H1 (cell line): ENCODE data around the gene TEKT3. TPM values are rescaled to one million over a fixed set of nuclear protein-coding genes. Genes with fewer than 3 reads are reported as not detected.

Experiments
- CTCF ChIA-PET: fragments of 300-600 bp; sonication (Branson Sonifier 250); formaldehyde crosslinking; loops from one replicate; lab custom pipeline; 2021; ENCODE audit not compliant: partially characterized antibody; lab: Charles Lee
- POLR2A ChIA-PET: fragments of 300-600 bp; sonication (Branson Sonifier 250); formaldehyde crosslinking; loops from one replicate; lab custom pipeline; 2021; ENCODE audit warnings: inconsistent platforms; ENCODE audit not compliant: partially characterized antibody; lab: Charles Lee
- DNase-seq, 2 experiments: peaks; one replicate each; pipeline versions ENCODE4 v3.0.0 to v3.0.0-alpha.2; 2010 to 2022; ENCODE audit warnings: low spot score in 2 of 2, low read depth in 1 of 2, mixed read lengths in 1 of 2
- FAIRE-seq: peaks from 2 replicates; lab custom pipeline; 2011; peaks lifted over from hg19 to GRCh38; lab: Jason Lieb, UNC
- H2AFZ ChIP-seq: 2 replicates; pipeline ENCODE4 v1.8.1; 2012; ENCODE audit warnings: low read length, inconsistent platforms
- H2AK5ac ChIP-seq: 2 replicates; pipeline ENCODE4 v1.6.1; 2013; ENCODE audit warnings: low read depth, low read length
- H2BK120ac ChIP-seq: replicated peaks from 2 replicates; pipeline ENCODE3; 2013; ENCODE audit warnings: low read depth, low read length, inconsistent platforms
- H2BK12ac ChIP-seq: 2 replicates; pipeline ENCODE4 v1.6.1; 2013; ENCODE audit warnings: low read depth, low read length
- H2BK15ac ChIP-seq: 2 replicates; pipeline ENCODE4 v1.6.1; 2013; ENCODE audit warnings: low read length
- H2BK20ac ChIP-seq: 2 replicates; pipeline ENCODE4 v1.6.1; 2013; ENCODE audit warnings: low read length
- H2BK5ac ChIP-seq: 2 replicates; pipeline ENCODE4 v1.6.1; 2013; ENCODE audit warnings: low read depth, low read length
- H3K14ac ChIP-seq: 2 replicates; pipeline ENCODE4 v1.6.1; 2013; ENCODE audit warnings: inconsistent platforms; ENCODE audit not compliant: insufficient read length
- H3K18ac ChIP-seq: 2 replicates; pipeline ENCODE4 v1.6.1; 2013; ENCODE audit warnings: low read length; ENCODE audit errors: extremely low read depth
- H3K23ac ChIP-seq: 2 replicates; pipeline ENCODE4 v1.6.1; 2013; ENCODE audit warnings: inconsistent platforms; ENCODE audit not compliant: insufficient read length
- H3K23me2 ChIP-seq: 2 replicates; pipeline ENCODE4 v1.6.1; 2013; ENCODE audit warnings: low read depth, low read length
- H3K27ac ChIP-seq: 2 replicates; pipeline ENCODE4 v1.6.1; 2011; ENCODE audit warnings: low read depth, low read length, inconsistent platforms
- H3K27me3 ChIP-seq, 4 experiments: replicated peaks in 1 of 4; 1 replicate in 1 of 4; 2 replicates in 3 of 4; pipeline versions ENCODE4 v1.6.1 to v1.8.1; 2011 to 2013; ENCODE audit warnings: low read length in 3 of 4, mild to moderate bottlenecking in 3 of 4, inconsistent platforms in 2 of 4, mixed read lengths in 2 of 4, moderate library complexity in 1 of 4; ENCODE audit not compliant: control insufficient read depth in 3 of 4, insufficient read depth in 3 of 4; ENCODE audit errors: extremely low read depth in 1 of 4
- H3K36me3 ChIP-seq, 4 experiments: 2 replicates each; pipeline versions ENCODE4 v1.6.1 to v1.8.1; 2011 to 2013; ENCODE audit warnings: mild to moderate bottlenecking in 4 of 4, low read length in 3 of 4, moderate library complexity in 2 of 4, control low read depth in 1 of 4, inconsistent platforms in 1 of 4; ENCODE audit not compliant: insufficient read depth in 4 of 4, control insufficient read depth in 2 of 4
- H3K4ac ChIP-seq: replicated peaks from 2 replicates; pipeline ENCODE3; 2013; ENCODE audit warnings: low read length, low read depth, mixed read lengths, inconsistent platforms; ENCODE audit not compliant: insufficient read length
- H3K4me1 ChIP-seq, 4 experiments: replicated peaks in 1 of 4; 1 replicate in 1 of 4; 2 replicates in 3 of 4; pipeline versions ENCODE4 v1.6.1 to v1.8.1; 2011 to 2013; ENCODE audit warnings: low read length in 3 of 4, inconsistent platforms in 2 of 4, mixed read lengths in 1 of 4; ENCODE audit not compliant: insufficient read depth in 4 of 4, control insufficient read depth in 3 of 4
- H3K4me2 ChIP-seq, 2 experiments: 2 replicates each; pipeline versions ENCODE4 v1.6.1 to v1.8.1; 2011 to 2013; ENCODE audit warnings: low read depth in 2 of 2, low read length in 2 of 2, control low read depth in 1 of 2, inconsistent platforms in 1 of 2, mild to moderate bottlenecking in 1 of 2; ENCODE audit not compliant: insufficient read depth in 1 of 2
- H3K4me3 ChIP-seq, 4 experiments: fragments of 200-600, 300-600 bp in 1 of 4; sonication (generic), shearing (Covaris generic), sonication (Bioruptor Twin) in 1 of 4; 2 replicates each; pipeline versions ENCODE4 v1.5.1 to v1.8.1; 2011 to 2016; ENCODE audit warnings: low read length in 4 of 4, low read depth in 3 of 4, control low read depth in 2 of 4, inconsistent platforms in 2 of 4, mild to moderate bottlenecking in 2 of 4, mixed read lengths in 1 of 4, moderate library complexity in 1 of 4; ENCODE audit not compliant: insufficient read depth in 2 of 4; ENCODE audit errors: extremely low read depth in 1 of 4
- H3K56ac ChIP-seq: replicated peaks from 2 replicates; pipeline ENCODE3; 2013; ENCODE audit warnings: low read depth, mild to moderate bottlenecking, mixed read lengths, low read length, inconsistent platforms; ENCODE audit not compliant: insufficient read length
- H3K79me1 ChIP-seq: 2 replicates; pipeline ENCODE4 v1.6.1; 2013; ENCODE audit warnings: low read depth, low read length, control low read depth
- H3K79me2 ChIP-seq, 2 experiments: 2 replicates each; pipeline versions ENCODE4 v1.6.1 to v1.8.1; 2012 to 2013; ENCODE audit warnings: low read length in 2 of 2, mild to moderate bottlenecking in 2 of 2, inconsistent platforms in 1 of 2; ENCODE audit not compliant: insufficient read depth in 2 of 2, control insufficient read depth in 1 of 2
- H3K9ac ChIP-seq, 4 experiments: replicated peaks in 1 of 4; 1 replicate in 1 of 4; 2 replicates in 3 of 4; pipeline versions ENCODE4 v1.6.1 to v1.8.1; 2011 to 2013; ENCODE audit warnings: low read depth in 3 of 4, low read length in 3 of 4, control low read depth in 2 of 4, mild to moderate bottlenecking in 2 of 4, moderate library complexity in 2 of 4, inconsistent platforms in 1 of 4; ENCODE audit errors: extremely low read depth in 1 of 4
- H3K9me3 ChIP-seq, 2 experiments: 2 replicates each; pipeline versions ENCODE4 v1.6.1 to v1.8.1; 2012 to 2013; ENCODE audit warnings: mild to moderate bottlenecking in 2 of 2, moderate library complexity in 2 of 2, control low read depth in 1 of 2, inconsistent platforms in 1 of 2, low read depth in 1 of 2, low read length in 1 of 2, mixed read lengths in 1 of 2; ENCODE audit not compliant: insufficient read depth in 2 of 2
- H4K20me1 ChIP-seq, 2 experiments: replicated peaks in 1 of 2; 2 replicates each; pipeline versions ENCODE3 to v1.8.1; 2011 to 2013; ENCODE audit warnings: inconsistent platforms in 2 of 2, low read length in 2 of 2, mild to moderate bottlenecking in 1 of 2; ENCODE audit not compliant: insufficient read depth in 2 of 2, control insufficient read depth in 1 of 2
- H4K5ac ChIP-seq: 2 replicates; pipeline ENCODE4 v1.6.1; 2013; ENCODE audit warnings: low read length, low read depth, mixed read lengths, inconsistent platforms; ENCODE audit not compliant: insufficient read length
- H4K8ac ChIP-seq: 2 replicates; pipeline ENCODE4 v1.8.0; 2013; ENCODE audit warnings: mild to moderate bottlenecking, moderate library complexity, low read length, inconsistent platforms; ENCODE audit not compliant: insufficient read depth; ENCODE audit errors: extremely low read depth
- H4K91ac ChIP-seq: replicated peaks from 2 replicates; pipeline ENCODE3; 2013; ENCODE audit warnings: low read length, mixed read lengths, inconsistent platforms; ENCODE audit not compliant: insufficient read length
- CEBPB ChIP-seq: IDR thresholded peaks from 2 replicates; pipeline ENCODE4 v1.6.1; 2012; ENCODE audit warnings: low read depth, low read length
- CHD1 ChIP-seq: IDR thresholded peaks from 2 replicates; pipeline ENCODE4 v1.6.1; 2012; ENCODE audit warnings: low read depth, low read length, improper control_type of control experiment
- CTBP2 ChIP-seq: IDR thresholded peaks from 2 replicates; pipeline ENCODE4 v1.7.0; 2011; ENCODE audit warnings: borderline replicate concordance, mild to moderate bottlenecking, moderate library complexity, mixed read lengths, low read length; ENCODE audit not compliant: insufficient read depth, insufficient read length
- EZH2 ChIP-seq: fragments of 200-600 bp; sonication (generic); IDR thresholded peaks from 2 replicates; pipeline ENCODE4 v1.7.1; 2012; ENCODE audit warnings: low read depth, mild to moderate bottlenecking, moderate library complexity, low read length, inconsistent platforms; ENCODE audit not compliant: severe bottlenecking
- GABPA ChIP-seq: IDR thresholded peaks from 2 replicates; pipeline ENCODE4 v1.6.1; 2011; ENCODE audit warnings: mild to moderate bottlenecking, low read length, moderate library complexity, borderline replicate concordance; ENCODE audit not compliant: insufficient read depth
- MAX ChIP-seq: IDR thresholded peaks from 2 replicates; pipeline ENCODE4 v1.6.1; 2012; ENCODE audit warnings: inconsistent platforms
- RFX5 ChIP-seq: IDR thresholded peaks from 2 replicates; pipeline ENCODE4 v1.6.1; 2011; ENCODE audit warnings: low read depth, low read length, improper control_type of control experiment, borderline replicate concordance
- WGBS, 2 experiments: shearing (Covaris generic) in 1 of 2; methylation state at CpG; one replicate each; pipeline versions ENCODE4 v1.1.6 to v1.1.7; 2013 to 2015; ENCODE audit warnings: low lambda C conversion rate in 2 of 2, mixed read lengths in 2 of 2, inconsistent platforms in 1 of 2, low coverage in 1 of 2, missing lambda C conversion rate in 1 of 2; ENCODE audit not compliant: insufficient replicate concordance in 2 of 2, insufficient coverage in 1 of 2, insufficient read length in 1 of 2; ENCODE audit errors: extremely low coverage in 1 of 2, missing lambda C conversion rate in 1 of 2; 5-methylcytosine and 5-hydroxymethylcytosine counted together
- polyA plus RNA-seq, 7 experiments: library from polyadenylated mRNA; depleted of rRNA in 3 of 7; stranded (reverse) in 5 of 7; unstranded in 2 of 7; fragments of >200 nt in 5 of 7; fragments of 200-250 nt in 2 of 7; gene quantifications; 1 replicate in 5 of 7; 2 replicates in 1 of 7; 4 replicates in 1 of 7; pipeline versions ENCODE4 v1.2.1 to v1.2.3, GENCODE V29; 2011 to 2013; ENCODE audit warnings: missing spikeins in 2 of 7, mixed read lengths in 2 of 7
- total RNA-seq: library from RNA; stranded (reverse); fragmentation: NEBNext Ultra II Directional; extraction: Animal tissue kit (Norgen Biotek cat#: 25700); gene quantifications from 2 replicates; pipeline ENCODE4 v1.2.1, GENCODE V29; 2021
- TF ChIP-seq, protein P1 (sequence below): IDR thresholded peaks from 2 replicates; pipeline ENCODE4 v1.6.1; 2011; ENCODE audit warnings: low read length, improper control_type of control experiment

TEKT3 gene
- total and polyA plus RNA-seq, 2 of the 8 experiments (the other 6 are each of a cell fraction or from before 2014, with no cell fraction given) = 2.2 to 2.9 TPM

DNA sequence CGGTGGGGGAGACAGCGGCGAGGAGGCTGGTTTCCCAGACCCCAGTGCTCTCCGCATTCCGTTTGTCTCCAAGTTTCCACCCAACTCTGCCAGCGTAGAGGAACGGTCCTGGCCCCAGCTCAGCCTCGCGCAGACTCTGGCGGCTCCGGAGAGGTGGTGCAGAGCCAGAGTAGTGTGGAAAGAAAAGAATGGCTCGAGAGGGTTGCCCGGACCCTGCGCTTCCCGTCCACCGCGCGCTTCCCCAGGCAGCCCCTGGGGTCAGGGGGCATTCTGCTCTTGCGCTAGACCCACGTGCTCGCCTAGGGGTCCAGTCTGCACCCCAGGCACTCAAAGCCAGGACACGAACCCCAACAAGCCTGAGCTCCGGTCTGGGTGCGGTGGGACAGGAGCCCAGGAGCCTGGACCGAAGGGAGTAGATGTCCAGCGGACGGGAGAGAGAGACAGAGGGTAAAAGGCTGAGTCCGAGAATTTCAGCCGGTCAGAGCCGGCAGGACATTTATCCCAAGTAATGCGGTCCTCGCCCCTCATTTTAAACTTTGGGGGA lies 80.1 kb downstream of the TEKT3 start:
- H3K27me3 ChIP-seq = peaks cover 42 to 78% (median 68%) of the 10 kb centered on the region in 4 experiments
- H3K27ac ChIP-seq = no peak overlapping the region
- POLR2A ChIA-PET = interaction anchor here (1.1 kb wide), 1 partner anchor 242 kb away, joined by 3 read pairs; no protein-coding TSS in a partner anchor
- TF ChIP-seq CEBPB = no peak
- no peak for TF ChIP-seq CTBP2
- no peak for TF ChIP-seq CHD1
- TF ChIP-seq GABPA = no peak
- 0 out of 2 replicates have a peak, but pooled peaks have one; percentile 2 for TF ChIP-seq MAX
- TF ChIP-seq EZH2 = peak; percentile 70
- TF ChIP-seq, protein P1, sequence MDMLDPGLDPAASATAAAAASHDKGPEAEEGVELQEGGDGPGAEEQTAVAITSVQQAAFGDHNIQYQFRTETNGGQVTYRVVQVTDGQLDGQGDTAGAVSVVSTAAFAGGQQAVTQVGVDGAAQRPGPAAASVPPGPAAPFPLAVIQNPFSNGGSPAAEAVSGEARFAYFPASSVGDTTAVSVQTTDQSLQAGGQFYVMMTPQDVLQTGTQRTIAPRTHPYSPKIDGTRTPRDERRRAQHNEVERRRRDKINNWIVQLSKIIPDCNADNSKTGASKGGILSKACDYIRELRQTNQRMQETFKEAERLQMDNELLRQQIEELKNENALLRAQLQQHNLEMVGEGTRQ = no peak
- no peak for TF ChIP-seq RFX5

More for the DNA sequence above, 80.1 kb downstream of the TEKT3 start:
- Histone ChIP-seq H3K79me2 (no peaks in the 10 kb centered on the region), H3K4me1 (peaks cover 0 to 16% (median 4%) of the 10 kb centered on the region in 4 experiments; a peak in 5 of 7 replicates), H3K36me3 (no peaks in the 10 kb centered on the region), H3K4me2 (peak overlapping the region; percentile 56 to 100), H2BK15ac (no peak overlapping the region), H3K23me2 (peaks cover 22% of the 10 kb centered on the region), H3K56ac (no peak overlapping the region), H2BK120ac (no peak overlapping the region), H2AK5ac (no peak overlapping the region), H3K79me1 (no peaks in the 10 kb centered on the region), H4K20me1 (peaks cover 0 to 4% of the 10 kb centered on the region in 2 experiments), H3K9me3 (no peaks in the 10 kb centered on the region), H2BK5ac (no peak overlapping the region; the same call in 1 of the 2 replicates), H2AFZ (peak overlapping the region; percentile 87), H3K14ac (no peak overlapping the region), H3K4ac (no peak overlapping the region), H4K8ac (no peak overlapping the region), H2BK20ac (no peak overlapping the region), H3K4me3 (peak overlapping the region; percentile 28 to 71 (median 62)), H3K23ac (no peak overlapping the region), H4K5ac (no peak overlapping the region), H4K91ac (no peak overlapping the region), H2BK12ac (peak overlapping the region; percentile 72; the same call in 1 of the 2 replicates), H3K9ac (no peak overlapping the region), H3K18ac (peak overlapping the region; percentile 62; the same call in 1 of the 2 replicates)
- WGBS, 2 experiments = 10% methylated on average over 29 of the region's 32 CpGs; no CpG with 5 or more reads in 1 of the 2 experiments
- CTCF ChIA-PET = interaction anchor here (0.6 to 7.3 kb wide), 19 partner anchors 11 to 588 kb away, joined by 3 to 69 read pairs (median 4); partner anchors contain the start of gene CDRT4
- DNase-seq = no peak
- FAIRE-seq = no peak
